H1 (cell line): ENCODE data around the gene CTSL. TPM values are rescaled to one million over a fixed set of nuclear protein-coding genes. Genes with fewer than 3 reads are reported as not detected.

Experiments
- ASH2L ChIP-seq: fragments of 200-600, 300-600 bp; sonication (generic); IDR thresholded peaks from one replicate; pipeline ENCODE4 v1.7.1; 2017; ENCODE audit warnings: low read length
- BRCA1 ChIP-seq: IDR thresholded peaks from 2 replicates; pipeline ENCODE4 v1.6.1; 2012; ENCODE audit warnings: low read depth, low read length, improper control_type of control experiment
- CBX5 ChIP-seq: fragments of 300-800, 300-1000 bp; sonication (generic); IDR thresholded peaks from 2 replicates; pipeline ENCODE4 v1.7.1; 2016; ENCODE audit warnings: antibody characterized with exemption, low read length, low read depth
- CHD7 ChIP-seq: fragments of 300-600 bp; sonication (generic); IDR thresholded peaks from 2 replicates; pipeline ENCODE4 v1.7.1; 2012; ENCODE audit warnings: low read length, moderate library complexity, mild to moderate bottlenecking, inconsistent platforms; ENCODE audit not compliant: insufficient replicate concordance
- CREB1 ChIP-seq: IDR thresholded peaks from 2 replicates; pipeline ENCODE4 v1.6.1; 2012; ENCODE audit warnings: inconsistent platforms
- CTBP2 ChIP-seq: IDR thresholded peaks from 2 replicates; pipeline ENCODE4 v1.7.0; 2011; ENCODE audit warnings: borderline replicate concordance, mild to moderate bottlenecking, moderate library complexity, mixed read lengths, low read length; ENCODE audit not compliant: insufficient read depth, insufficient read length
- HDAC2 ChIP-seq, 2 experiments: fragments of 300-600 bp in 1 of 2; sonication (generic) in 1 of 2; IDR thresholded peaks; 2 replicates each; pipeline ENCODE4 v1.6.1; 2011 to 2012; ENCODE audit warnings: low read depth in 2 of 2, low read length in 2 of 2, mild to moderate bottlenecking in 2 of 2, moderate library complexity in 2 of 2, borderline replicate concordance in 1 of 2, inconsistent platforms in 1 of 2
- JUN ChIP-seq: IDR thresholded peaks from 2 replicates; pipeline ENCODE4 v1.6.1; 2011; ENCODE audit warnings: low read depth, mild to moderate bottlenecking, improper control_type of control experiment, low read length
- MAX ChIP-seq: IDR thresholded peaks from 2 replicates; pipeline ENCODE4 v1.6.1; 2012; ENCODE audit warnings: inconsistent platforms
- POLR2AphosphoS5 ChIP-seq: IDR thresholded peaks from 2 replicates; pipeline ENCODE4 v1.6.1; 2011; ENCODE audit warnings: low read depth, low read length
- SRF ChIP-seq: IDR thresholded peaks from 2 replicates; pipeline ENCODE4 v1.6.1; 2011; ENCODE audit warnings: mild to moderate bottlenecking, low read depth, low read length, moderate library complexity
- polyA plus RNA-seq, 7 experiments: library from polyadenylated mRNA; depleted of rRNA in 3 of 7; stranded (reverse) in 5 of 7; unstranded in 2 of 7; fragments of >200 nt in 5 of 7; fragments of 200-250 nt in 2 of 7; gene quantifications; 1 replicate in 5 of 7; 2 replicates in 1 of 7; 4 replicates in 1 of 7; pipeline versions ENCODE4 v1.2.1 to v1.2.3, GENCODE V29; 2011 to 2013; ENCODE audit warnings: missing spikeins in 2 of 7, mixed read lengths in 2 of 7
- total RNA-seq: library from RNA; stranded (reverse); fragmentation: NEBNext Ultra II Directional; extraction: Animal tissue kit (Norgen Biotek cat#: 25700); gene quantifications from 2 replicates; pipeline ENCODE4 v1.2.1, GENCODE V29; 2021

Gene CTSL
- total and polyA plus RNA-seq, 2 of the 8 experiments (the other 6 are each of a cell fraction or from before 2014, with no cell fraction given), result 34.2 to 38.2 TPM

- TF ChIP-seq CHD7, result no peak
- no peak for TF ChIP-seq ASH2L
- TF ChIP-seq CTBP2, result no peak
- TF ChIP-seq CBX5, result no peak
- no peak for TF ChIP-seq JUN
- no peak for TF ChIP-seq HDAC2 (IDR thresholded peaks at IDR 0.05; ENCODE audit: borderline replicate concordance in 1 of 2, low read depth in 2 of 2, low read length in 2 of 2)
- no peak for TF ChIP-seq BRCA1
- TF ChIP-seq CREB1, result no peak
- no peak for TF ChIP-seq SRF
- no peak for TF ChIP-seq POLR2AphosphoS5
- no peak for TF ChIP-seq MAX
Measured at GRCh38 chr9:87707805-87708506, 18.0 kb upstream of the CTSL start (continued).
